Esophagus squamous epithelium (tissue), 5 donors: ENCODE data around the gene NIM1K. TPM values are rescaled to one million over a fixed set of nuclear protein-coding genes. Genes with fewer than 3 reads are reported as not detected.

ENCODE experiments used
- DNase-seq: peaks from one replicate; lab custom pipeline; 2025; lab: John Stamatoyannopoulos, UW
- H3K27ac ChIP-seq, 4 donors: fragments of 200-600 bp; sonication (generic); one replicate each; pipeline ENCODE4 v1.5.1; 2016 to 2019; ENCODE audit warnings: mild to moderate bottlenecking in 1 of 4
- H3K27me3 ChIP-seq, 4 donors: fragments of 200-600 bp; sonication (generic); 1 replicate in 3 of 4; 2 replicates in 1 of 4; pipeline versions ENCODE4 v1.5.1 to v1.6.0; 2017 to 2021; ENCODE audit warnings: antibody characterized with exemption in 1 of 4
- H3K36me3 ChIP-seq, 3 donors: fragments of 200-600 bp; sonication (generic); one replicate each; pipeline ENCODE4 v1.5.1; 2016 to 2019
- H3K4me1 ChIP-seq, 3 donors: fragments of 200-600 bp; sonication (generic); one replicate each; pipeline ENCODE4 v1.5.1; 2017 to 2019
- H3K4me3 ChIP-seq, 4 donors: fragments of 200-600 bp; sonication (generic); 1 replicate in 3 of 4; 2 replicates in 1 of 4; pipeline ENCODE4 v1.5.1; 2016 to 2019; ENCODE audit warnings: mild to moderate bottlenecking in 2 of 4, moderate library complexity in 1 of 4
- H3K9me3 ChIP-seq, 3 donors: fragments of 200-600 bp; sonication (generic); one replicate each; pipeline ENCODE4 v1.5.1; 2016 to 2019
- CTCF ChIP-seq, 6 experiments: fragments of 450-650 bp in 4 of 6; fragments of 200-600 bp in 2 of 6; sonication (generic) in 2 of 6; IDR thresholded peaks; one replicate each; pipeline ENCODE4 v1.5.1; 2016 to 2019; ENCODE audit warnings: antibody characterized with exemption in 6 of 6, mild to moderate bottlenecking in 4 of 6, moderate library complexity in 4 of 6
- POLR2A ChIP-seq, 4 donors: fragments of 450-650 bp; IDR thresholded peaks; one replicate each; pipeline ENCODE4 v1.6.1; 2017; ENCODE audit warnings: antibody characterized with exemption in 4 of 4, mild to moderate bottlenecking in 4 of 4, moderate library complexity in 3 of 4
- WGBS, 2 donors: methylation state at CpG; one replicate each; pipeline ENCODE4 v1.1.5; 2018; 5-methylcytosine and 5-hydroxymethylcytosine counted together
- intact Hi-C: fragments of 100-400 bp; cut with DNase I; formaldehyde crosslinking; loops from one replicate; pipeline ENCODE4 v1.15.0; 2022
- total RNA-seq, 4 donors: library from RNA; depleted of rRNA; stranded (reverse); fragments of >200 nt; gene quantifications; one replicate each; pipeline ENCODE4 v1.1.0, GENCODE V29; 2016
- donor health status: DM: yes; HTN: yes; CAD: no.

NIM1K gene
- under 1 TPM in 2 of 4 donors, not detected in 2; 0.38 TPM for total RNA-seq

DNA sequence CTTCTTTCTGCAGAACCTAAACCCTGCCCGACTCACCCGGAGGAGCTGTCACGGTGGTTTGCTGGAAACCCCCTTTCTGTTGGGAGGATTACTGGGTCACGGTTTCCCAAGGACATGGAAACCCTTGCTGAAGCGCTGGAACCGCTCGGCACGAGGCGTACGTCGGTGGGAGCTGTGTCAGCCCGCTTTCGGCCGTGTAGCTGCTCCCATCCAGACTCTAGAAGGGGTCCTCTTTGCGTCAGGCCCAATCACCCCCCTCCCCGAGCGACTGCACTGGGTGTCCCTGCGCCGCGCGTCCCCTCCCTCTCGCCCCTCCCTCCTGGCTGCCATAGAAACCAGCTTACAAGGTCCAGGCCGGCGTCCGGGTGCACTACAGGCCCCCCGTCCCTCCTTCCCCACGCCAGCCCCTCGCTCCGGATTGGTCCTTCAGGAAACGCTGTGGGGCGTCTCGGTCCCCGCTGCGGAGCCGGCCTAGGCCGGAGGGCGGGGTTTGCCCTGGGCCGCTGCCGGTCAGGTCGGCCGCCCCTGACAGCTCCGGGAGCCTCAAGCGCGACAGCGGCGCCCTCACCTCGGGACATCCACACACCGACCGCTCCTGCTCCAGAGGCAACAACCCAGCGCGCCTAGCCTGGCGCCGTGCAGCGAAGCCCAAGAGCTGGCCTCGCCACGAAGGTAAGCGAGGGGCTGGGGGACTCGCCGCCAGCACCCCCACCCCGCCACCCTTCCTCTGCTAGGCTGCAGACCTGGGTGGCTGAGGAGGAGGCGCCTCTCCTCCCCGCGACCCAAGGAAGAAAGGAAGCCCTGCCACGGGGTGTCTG is at the start of gene NIM1K:
NIM1K (plus strand) TSS at position 486 of the 818 bp plus-strand sequence. CDS start 53,551 bp downstream, outside the sequence.
- Histone ChIP-seq H3K4me1 (peaks cover 16 to 34% (median 17%) of the 10 kb centered on the region in 3 donors), H3K27ac (peak within 1 kb of the TSS in 2 of 4 donors; percentile 2 to 46), H3K36me3 (no peaks in the 10 kb centered on the region), H3K27me3 (peaks cover 0 to 19% (median 0%) of the 10 kb centered on the region in 4 donors), H3K4me3 (peak within 1 kb of the TSS; percentile 41 to 77 (median 52)), H3K9me3 (no peaks in the 10 kb centered on the region)
- TF ChIP-seq POLR2A (IDR thresholded peaks at IDR 0.05): no peak
- TF ChIP-seq CTCF (IDR thresholded peaks at IDR 0.05): no peak
- WGBS, 2 donors: 1 to 3% methylated on average over 9 to 14 of the region's 64 CpGs
- intact Hi-C loops: no loop called here
- no peak for DNase-seq

GRCh38 chr5:43145071-43145470 is 47.0 kb upstream of the NIM1K start:
- TF ChIP-seq POLR2A (IDR thresholded peaks at IDR 0.05) (no peak), CTCF (IDR thresholded peaks at IDR 0.05) (no peak)
- WGBS, 2 donors: 88 to 90% methylated on average over 3 of the region's 3 CpGs
- DNase-seq: no peak
- no peak overlapping the region for H3K27ac ChIP-seq
- H3K36me3 ChIP-seq: peaks cover 0 to 86% (median 5%) of the 10 kb centered on the region in 3 donors
- H3K9me3 ChIP-seq: no peaks in the 10 kb centered on the region
- no peaks in the 10 kb centered on the region for H3K4me1 ChIP-seq
- H3K27me3 ChIP-seq: no peaks in the 10 kb centered on the region
- intact Hi-C loops: no loop called here
- no peak overlapping the region for H3K4me3 ChIP-seq

- intact Hi-C loops: no loop called here
- peaks cover 0 to 83% (median 5%) of the 10 kb centered on the region in 3 donors for H3K36me3 ChIP-seq
- no peak overlapping the region for H3K27ac ChIP-seq
- H3K27me3 ChIP-seq: no peaks in the 10 kb centered on the region
- H3K4me1 ChIP-seq: no peaks in the 10 kb centered on the region
- H3K4me3 ChIP-seq: no peak overlapping the region
- no peak for DNase-seq
- no peaks in the 10 kb centered on the region for H3K9me3 ChIP-seq
- 87 to 95% methylated on average over 1 of the region's 1 CpG for WGBS, 2 donors
- TF ChIP-seq POLR2A (IDR thresholded peaks at IDR 0.05) (no peak), CTCF (IDR thresholded peaks at IDR 0.05) (no peak)
These were observed 45.1 kb upstream of the NIM1K start for GRCh38 chr5:43146958-43147357.

GRCh38 chr5:43148417-43148816 is 43.6 kb upstream of the NIM1K start:
- intact Hi-C loops: no loop called here
- DNase-seq: no peak
- TF ChIP-seq POLR2A (IDR thresholded peaks at IDR 0.05) (no peak), CTCF (IDR thresholded peaks at IDR 0.05) (no peak)
- no peak overlapping the region for H3K4me3 ChIP-seq
- H3K36me3 ChIP-seq: peaks cover 0 to 79% (median 3%) of the 10 kb centered on the region in 3 donors
- H3K9me3 ChIP-seq: no peaks in the 10 kb centered on the region
- H3K27ac ChIP-seq: no peak overlapping the region
- 19 to 23% methylated on average over 1 of the region's 1 CpG for WGBS, 2 donors
- no peaks in the 10 kb centered on the region for H3K27me3 ChIP-seq
- no peaks in the 10 kb centered on the region for H3K4me1 ChIP-seq

GRCh38 chr5:43149231-43149630 is 42.8 kb upstream of the NIM1K start:
- intact Hi-C loops: no loop called here
- Histone ChIP-seq H3K27ac (no peak overlapping the region), H3K4me1 (no peaks in the 10 kb centered on the region), H3K9me3 (no peaks in the 10 kb centered on the region), H3K27me3 (no peaks in the 10 kb centered on the region), H3K36me3 (peaks cover 0 to 77% (median 3%) of the 10 kb centered on the region in 3 donors), H3K4me3 (no peak overlapping the region)
- TF ChIP-seq POLR2A (IDR thresholded peaks at IDR 0.05): no peak
- TF ChIP-seq CTCF (IDR thresholded peaks at IDR 0.05): no peak
- WGBS, 2 donors: 92 to 96% methylated on average over 7 of the region's 7 CpGs
- DNase-seq: no peak
